ENCODE data around the gene SLC25A45.

GRCh38 chr11:65404210-65404609 lies 21.8 kb upstream of the SLC25A45 start:
- TF ChIP-seq EZH2 (IDR thresholded peaks at IDR 0.05; ENCODE audit: low read length) (no peak), CTCF (optimal IDR thresholded peaks at IDR 0.05 in 1 of 3, IDR thresholded peaks at IDR 0.05 in 1 of 3, conservative IDR thresholded peaks at IDR 0.05 in 1 of 3; ENCODE audit: extremely low read depth in 1 of 3, insufficient read depth in 2 of 3, low read length in 3 of 3) (no peak)

Measured in keratinocyte (primary cell).